ENCODE data around the gene CRKL.

CRKL gene

GRCh38 chr22:20953342-20953608, 36.1 kb downstream of the CRKL start:
- no peak for DNase-seq

GRCh38 chr22:20953668-20954500, 36.7 kb downstream of the CRKL start:
- no peak for DNase-seq

GRCh38 chr22:20955548-20955947, 38.3 kb downstream of the CRKL start:
- DNase-seq: no peak

- no peak for DNase-seq
Observed at GRCh38 chr22:20956258-20957101, 39.3 kb downstream of the CRKL start.

- DNase-seq: no peak
Observed at GRCh38 chr22:20957102-20957682, 40.0 kb downstream of the CRKL start.

GRCh38 chr22:20957683-20958431, 40.6 kb downstream of the CRKL start:
- no peak for DNase-seq

GRCh38 chr22:20959578-20960461, 42.6 kb downstream of the CRKL start:
- no peak for DNase-seq

GRCh38 chr22:20960609-20961008, 43.4 kb downstream of the CRKL start:
- DNase-seq: no peak

GRCh38 chr22:20962491-20962945, 45.3 kb downstream of the CRKL start:
- no peak for DNase-seq

- DNase-seq: no peak
Observed at GRCh38 chr22:20963201-20964052, 46.2 kb downstream of the CRKL start.

- DNase-seq: no peak
Observed at GRCh38 chr22:20964090-20964798, 47.0 kb downstream of the CRKL start.

- DNase-seq: no peak
Observed at GRCh38 chr22:20964799-20965103, 47.5 kb downstream of the CRKL start.

- DNase-seq: no peak
Observed at GRCh38 chr22:20965104-20965887, 48.1 kb downstream of the CRKL start.

- DNase-seq: no peak
Observed at GRCh38 chr22:20965888-20966855, 49.0 kb downstream of the CRKL start.

GRCh38 chr22:20966883-20967696, 49.9 kb downstream of the CRKL start, which contains the start of gene AIFM3:
Gene AIFM3, plus strand, starts transcription at chr22:20967255. Its CDS starts 690 bp downstream, at chr22:20967945.
- no peak for DNase-seq

- DNase-seq: no peak
Observed at GRCh38 chr22:20967697-20968211, 50.5 kb downstream of the CRKL start.

All from GOT3 (cell line).